ENCODE results near the gene ITPKC. TPM values are rescaled to one million over a fixed set of nuclear protein-coding genes. Genes with fewer than 3 reads are reported as not detected.
"Not testable (repeated sequence)": the region's sequence is repeated elsewhere in the genome, so short reads cannot be mapped to it uniquely, and the experiment has no call there.

The ITPKC gene
- total and polyA plus RNA-seq, 4 donors, result 6.3 to 12.0 (median 9.5) TPM

DNA sequence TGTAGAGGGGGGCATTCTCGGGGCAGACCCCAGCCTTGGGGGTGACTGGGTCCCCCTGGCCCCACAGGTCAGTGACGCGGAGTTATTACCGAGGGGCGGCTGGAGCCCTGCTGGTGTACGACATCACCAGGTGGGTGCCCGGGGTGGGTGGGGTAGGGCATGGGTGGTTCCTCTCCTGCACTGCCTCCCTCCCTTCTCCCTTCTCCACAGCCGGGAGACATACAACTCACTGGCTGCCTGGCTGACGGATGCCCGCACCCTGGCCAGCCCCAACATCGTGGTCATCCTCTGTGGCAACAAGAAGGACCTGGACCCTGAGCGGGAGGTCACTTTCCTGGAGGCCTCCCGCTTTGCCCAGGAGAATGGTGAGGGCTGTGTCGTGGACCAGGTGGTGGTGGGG, 66.8 kb downstream of the ITPKC start:
- no peak for DNase-seq (ENCODE audit: low read depth in 4 of 6, low spot score in 6 of 6)
- H3K36me3 ChIP-seq (ENCODE audit: control insufficient read depth, insufficient read depth, low read length), result peaks cover 58% of the 10 kb centered on the region
- H3K4me1 ChIP-seq (ENCODE audit: control insufficient read depth, insufficient read depth, low read length), result peaks cover 5% of the 10 kb centered on the region
- no peak overlapping the region for H3K4me3 ChIP-seq (ENCODE audit: low read depth, low read length)
- H3K27ac ChIP-seq (ENCODE audit: low read depth, low read length), result no peak overlapping the region
- no peaks in the 10 kb centered on the region for H3K27me3 ChIP-seq (ENCODE audit: control insufficient read depth, insufficient read depth, low read length)
- 91% methylated on average over 5 of the region's 14 CpGs for WGBS (ENCODE audit: insufficient coverage)
- no peaks in the 10 kb centered on the region for H3K9me3 ChIP-seq (ENCODE audit: control insufficient read depth, insufficient read depth, low read length)

DNA sequence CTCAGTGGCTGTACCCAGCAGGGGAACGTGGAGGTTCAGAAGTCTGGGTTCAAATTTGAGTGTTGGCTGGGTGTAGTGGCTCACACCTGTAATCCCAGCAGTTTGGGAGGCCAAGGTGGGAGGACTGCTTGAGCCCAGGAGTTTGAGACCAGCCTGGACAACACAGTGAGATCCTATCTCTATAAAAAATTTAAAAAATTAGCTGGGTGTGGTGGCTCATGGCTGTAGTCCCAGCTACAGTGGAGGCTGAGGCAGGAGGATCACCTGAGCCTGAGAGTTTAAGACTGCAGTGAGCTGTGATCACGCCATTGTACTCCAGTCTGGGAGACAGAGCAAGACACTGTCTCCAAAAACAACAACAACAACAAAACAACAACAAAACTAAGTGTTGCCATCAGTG, 67.2 kb downstream of the ITPKC start:
- not testable (repeated sequence) for H3K27me3 ChIP-seq (ENCODE audit: control insufficient read depth, insufficient read depth, low read length); H3K27ac ChIP-seq (ENCODE audit: low read depth, low read length); H3K4me3 ChIP-seq (ENCODE audit: low read depth, low read length); H3K9me3 ChIP-seq (ENCODE audit: control insufficient read depth, insufficient read depth, low read length); DNase-seq (ENCODE audit: low read depth in 4 of 6, low spot score in 6 of 6); H3K4me1 ChIP-seq (ENCODE audit: control insufficient read depth, insufficient read depth, low read length)
- H3K36me3 ChIP-seq (ENCODE audit: control insufficient read depth, insufficient read depth, low read length), result peaks cover 61% of the 10 kb centered on the region
- no CpG with 5 or more reads among the region's 2 CpGs for WGBS (ENCODE audit: insufficient coverage)

DNA sequence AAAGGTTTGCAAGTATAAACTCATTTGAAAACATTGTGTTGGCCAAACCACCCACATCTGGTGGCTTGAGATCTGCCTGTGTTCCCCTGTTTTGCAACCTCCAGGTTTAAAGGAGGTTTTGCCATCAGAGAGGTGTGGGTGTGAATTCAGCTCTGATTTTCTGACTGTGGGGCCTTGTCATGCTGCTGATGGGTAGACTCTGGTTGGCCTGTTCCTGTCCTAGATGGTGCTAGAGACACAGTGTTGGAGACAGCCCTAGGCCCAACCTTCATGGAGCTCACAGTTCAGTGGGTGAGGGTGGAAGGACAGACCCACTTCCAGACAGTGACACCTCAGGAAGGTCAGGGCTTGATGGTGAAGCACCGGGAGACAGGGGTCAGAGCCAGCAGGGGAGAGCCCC, 68.6 kb downstream of the ITPKC start:
- no peak overlapping the region for H3K27ac ChIP-seq (ENCODE audit: low read depth, low read length)
- H3K4me3 ChIP-seq (ENCODE audit: low read depth, low read length), result no peak overlapping the region
- H3K36me3 ChIP-seq (ENCODE audit: control insufficient read depth, insufficient read depth, low read length), result peaks cover 64% of the 10 kb centered on the region
- WGBS (ENCODE audit: insufficient coverage), result 67% methylated on average over 1 of the region's 1 CpG
- H3K4me1 ChIP-seq (ENCODE audit: control insufficient read depth, insufficient read depth, low read length), result no peaks in the 10 kb centered on the region
- H3K9me3 ChIP-seq (ENCODE audit: control insufficient read depth, insufficient read depth, low read length), result no peaks in the 10 kb centered on the region
- no peak for DNase-seq (ENCODE audit: low read depth in 4 of 6, low spot score in 6 of 6)
- H3K27me3 ChIP-seq (ENCODE audit: control insufficient read depth, insufficient read depth, low read length), result no peaks in the 10 kb centered on the region

DNA sequence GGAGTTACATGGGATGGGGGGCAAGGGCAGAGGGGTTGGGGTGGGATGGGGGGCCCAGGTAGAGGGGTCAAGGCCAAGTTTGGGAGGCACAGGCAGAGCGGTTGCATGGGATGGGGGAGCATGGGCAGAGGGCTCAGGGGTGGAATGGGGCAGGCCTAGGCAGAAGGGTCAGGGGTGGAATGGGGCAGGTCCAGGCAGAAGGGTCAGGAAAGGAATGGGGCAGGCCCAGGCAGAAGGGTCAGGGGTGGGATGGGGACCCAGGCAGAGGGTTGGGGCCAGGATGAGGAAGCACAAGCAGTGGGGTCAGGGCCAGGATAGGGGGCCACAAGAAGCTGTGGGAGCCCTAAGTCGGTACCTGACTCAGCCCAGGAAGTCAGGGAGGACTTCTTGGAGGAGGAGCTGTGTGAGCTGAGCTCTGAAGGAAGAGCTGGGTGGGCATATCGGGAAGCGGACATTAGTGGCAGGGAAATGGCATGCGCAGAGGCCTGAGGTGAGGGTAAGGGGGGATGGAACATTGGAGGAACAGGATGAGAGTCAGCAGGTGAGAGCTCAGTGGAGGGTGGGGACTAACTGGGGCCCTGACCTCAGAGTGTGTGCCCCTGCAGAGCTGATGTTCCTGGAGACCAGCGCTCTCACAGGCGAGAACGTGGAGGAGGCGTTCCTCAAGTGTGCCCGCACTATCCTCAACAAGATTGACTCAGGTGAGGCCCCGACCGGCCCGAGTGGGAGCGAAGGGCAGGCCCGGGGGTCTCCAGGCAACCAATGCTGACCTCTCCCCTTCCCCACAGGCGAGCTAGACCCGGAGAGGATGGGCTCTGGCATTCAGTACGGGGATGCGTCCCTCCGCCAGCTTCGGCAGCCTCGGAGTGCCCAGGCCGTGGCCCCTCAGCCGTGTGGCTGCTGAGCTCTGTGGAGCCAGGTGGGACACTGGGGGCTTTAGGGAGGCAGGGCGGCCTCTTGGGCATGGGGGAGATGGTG, 69.4 kb downstream of the ITPKC start:
- no peak overlapping the region for H3K4me3 ChIP-seq (ENCODE audit: low read depth, low read length)
- no peak for DNase-seq (ENCODE audit: low read depth in 4 of 6, low spot score in 6 of 6)
- peaks cover 63% of the 10 kb centered on the region for H3K36me3 ChIP-seq (ENCODE audit: control insufficient read depth, insufficient read depth, low read length)
- WGBS (ENCODE audit: insufficient coverage), result 91% methylated on average over 20 of the region's 25 CpGs
- H3K4me1 ChIP-seq (ENCODE audit: control insufficient read depth, insufficient read depth, low read length), result peaks cover 3% of the 10 kb centered on the region
- no peaks in the 10 kb centered on the region for H3K27me3 ChIP-seq (ENCODE audit: control insufficient read depth, insufficient read depth, low read length)
- no peak overlapping the region for H3K27ac ChIP-seq (ENCODE audit: low read depth, low read length)
- H3K9me3 ChIP-seq (ENCODE audit: control insufficient read depth, insufficient read depth, low read length), result no peaks in the 10 kb centered on the region

Small RNAs within 50 kb of the gene (small RNA-seq; reads per million reads assigned to genes)
- gene RNU6-195P (ENCODE audit: low replicate concordance), result not detected

Other genes with a start within 250 kb of the ITPKC start
- 10 to 100 TPM in 1 of 2 donors, 1 to 10 TPM in 1; 9.6 to 11.8 TPM for gene SHKBP1, start 140.2 kb upstream of the ITPKC start, total RNA-seq
- 10 to 100 TPM; 36.9 to 43.1 TPM for gene SHKBP1, start 140.2 kb upstream of the ITPKC start, polyA plus RNA-seq (ENCODE audit: insufficient read length in 2 of 2)
- 10 to 100 TPM; 57.6 to 82.0 TPM for gene LTBP4, start 115.7 kb upstream of the ITPKC start, total RNA-seq
- 100 to 1,000 TPM in 1 of 2 donors, 10 to 100 TPM in 1; 57.5 to 141 TPM for gene LTBP4, start 115.7 kb upstream of the ITPKC start, polyA plus RNA-seq (ENCODE audit: insufficient read length in 2 of 2)
- 10 to 100 TPM; 19.0 to 23.7 TPM for gene NUMBL, start 26.5 kb upstream of the ITPKC start, total RNA-seq
- 10 to 100 TPM; 46.6 to 66.5 TPM for gene NUMBL, start 26.5 kb upstream of the ITPKC start, polyA plus RNA-seq (ENCODE audit: insufficient read length in 2 of 2)
- gene COQ8B, start 226 bp upstream of the ITPKC start, total RNA-seq, result 10 to 100 TPM; 25.7 to 39.5 TPM
- gene COQ8B, start 226 bp upstream of the ITPKC start, polyA plus RNA-seq (ENCODE audit: insufficient read length in 2 of 2), result 10 to 100 TPM; 47.6 to 47.9 TPM
- 1 to 10 TPM; 1.6 to 2.1 TPM for gene ACTMAP, start 33.4 kb downstream of the ITPKC start, total RNA-seq
- 10 to 100 TPM; 10.2 to 16.3 TPM for gene ACTMAP, start 33.4 kb downstream of the ITPKC start, polyA plus RNA-seq (ENCODE audit: insufficient read length in 2 of 2)
- gene SNRPA, start 34.1 kb downstream of the ITPKC start, total RNA-seq, result 10 to 100 TPM; 21.7 to 35.9 TPM
- gene SNRPA, start 34.1 kb downstream of the ITPKC start, polyA plus RNA-seq (ENCODE audit: insufficient read length in 2 of 2), result 10 to 100 TPM; 73.2 to 86.4 TPM
- gene MIA, start 58.4 kb downstream of the ITPKC start, total RNA-seq, result 10 to 100 TPM in 1 of 2 donors, 1 to 10 TPM in 1; 7.9 to 20.2 TPM
- gene MIA, start 58.4 kb downstream of the ITPKC start, polyA plus RNA-seq (ENCODE audit: insufficient read length in 2 of 2), result 10 to 100 TPM in 1 of 2 donors, 1 to 10 TPM in 1; 8.5 to 19.8 TPM
- 10 to 100 TPM; 13.1 to 20.6 TPM for gene RAB4B, start 61.1 kb downstream of the ITPKC start, total RNA-seq
- 10 to 100 TPM; 49.8 to 50.8 TPM for gene RAB4B, start 61.1 kb downstream of the ITPKC start, polyA plus RNA-seq (ENCODE audit: insufficient read length in 2 of 2)
- gene EGLN2, start 82.1 kb downstream of the ITPKC start, total RNA-seq, result 100 to 1,000 TPM in 1 of 2 donors, 10 to 100 TPM in 1; 37.6 to 105 TPM
- 100 to 1,000 TPM in 1 of 2 donors, 10 to 100 TPM in 1; 93.3 to 106 TPM for gene EGLN2, start 82.1 kb downstream of the ITPKC start, polyA plus RNA-seq (ENCODE audit: insufficient read length in 2 of 2)
- gene CYP2A6, start 133.3 kb downstream of the ITPKC start, total RNA-seq, result under 1 TPM in 1 of 2 donors, not detected in 1; 0.50 TPM
- 1 to 10 TPM in 1 of 2 donors, under 1 TPM in 1; 0.48 to 1.9 TPM for gene CYP2A6, start 133.3 kb downstream of the ITPKC start, polyA plus RNA-seq (ENCODE audit: insufficient read length in 2 of 2)
- gene CYP2A7, start 165.1 kb downstream of the ITPKC start, total RNA-seq, result under 1 TPM in 1 of 2 donors, not detected in 1; 0.10 TPM
- gene CYP2A7, start 165.1 kb downstream of the ITPKC start, polyA plus RNA-seq (ENCODE audit: insufficient read length in 2 of 2), result 1 to 10 TPM in 1 of 2 donors, under 1 TPM in 1; 0.78 to 1.4 TPM